Mesendoderm (in vitro differentiated cells): ENCODE results near the gene MRTO4.
"Not testable (repeated sequence)": the region's sequence is repeated elsewhere in the genome, so short reads cannot be mapped to it uniquely, and the experiment has no call there.

Source experiments
- DNase-seq: peaks from one replicate; pipeline ENCODE4 v3.0.0; 2013
- H2AK5ac ChIP-seq: 2 replicates; pipeline ENCODE4 v1.6.1; 2013; ENCODE audit warnings: low read length, inconsistent platforms
- H2BK120ac ChIP-seq: 2 replicates; pipeline ENCODE4 v1.6.1; 2013; ENCODE audit warnings: low read depth, mild to moderate bottlenecking, low read length, moderate library complexity, mixed read lengths
- H2BK15ac ChIP-seq: replicated peaks from 2 replicates; pipeline ENCODE4 v1.6.1; 2013; ENCODE audit warnings: low read depth, mild to moderate bottlenecking, moderate library complexity
- H2BK5ac ChIP-seq: 2 replicates; pipeline ENCODE4 v1.6.1; 2013; ENCODE audit warnings: low read length, inconsistent platforms
- H3K18ac ChIP-seq: 2 replicates; pipeline ENCODE4 v1.6.1; 2013; ENCODE audit warnings: mild to moderate bottlenecking, low read length, mixed read lengths
- H3K23ac ChIP-seq: one replicate; pipeline ENCODE4 v1.6.1; 2013; ENCODE audit warnings: low read length
- H3K27ac ChIP-seq: 2 replicates; pipeline ENCODE4 v1.5.1; 2013; ENCODE audit warnings: low read depth, mild to moderate bottlenecking, inconsistent platforms, low read length, moderate library complexity
- H3K27me3 ChIP-seq: 2 replicates; pipeline ENCODE4 v1.6.1; 2013; ENCODE audit warnings: low read length, control low read depth, mild to moderate bottlenecking, inconsistent platforms; ENCODE audit not compliant: insufficient read depth, poor library complexity
- H3K36me3 ChIP-seq: 2 replicates; pipeline ENCODE4 v1.6.1; 2013; ENCODE audit warnings: low read length, inconsistent platforms; ENCODE audit not compliant: control insufficient read depth, insufficient read depth
- H3K4ac ChIP-seq: one replicate; pipeline ENCODE4 v1.6.1; 2013; ENCODE audit warnings: low read depth, mild to moderate bottlenecking, low read length, moderate library complexity
- H3K4me1 ChIP-seq: 2 replicates; pipeline ENCODE4 v1.6.1; 2013; ENCODE audit warnings: low read depth, low read length, inconsistent platforms; ENCODE audit not compliant: control insufficient read depth
- H3K4me2 ChIP-seq: 2 replicates; pipeline ENCODE4 v1.6.1; 2013; ENCODE audit warnings: low read length
- H3K4me3 ChIP-seq: 2 replicates; pipeline ENCODE4 v1.5.1; 2013; ENCODE audit warnings: mild to moderate bottlenecking, low read length
- H3K56ac ChIP-seq: one replicate; pipeline ENCODE4 v1.6.1; 2013; ENCODE audit warnings: low read length
- H3K79me1 ChIP-seq: 2 replicates; pipeline ENCODE4 v1.6.1; 2013; ENCODE audit warnings: low read length, inconsistent platforms
- H3K79me2 ChIP-seq: 2 replicates; pipeline ENCODE4 v1.6.1; 2013; ENCODE audit warnings: mild to moderate bottlenecking, low read length; ENCODE audit not compliant: control insufficient read depth, insufficient read depth
- H3K9ac ChIP-seq: 2 replicates; pipeline ENCODE4 v1.6.1; 2013; ENCODE audit warnings: low read length, inconsistent platforms
- H4K5ac ChIP-seq: one replicate; pipeline ENCODE4 v1.6.1; 2013; ENCODE audit warnings: low read length
- H4K8ac ChIP-seq: one replicate; pipeline ENCODE4 v1.6.1; 2013; ENCODE audit warnings: low read depth, mild to moderate bottlenecking, control low read depth, low read length, moderate library complexity
- WGBS: extraction: QIAGEN DNeasy Blood & Tissue Kit; methylation state at CpG from one replicate; pipeline ENCODE4 v1.1.7; 2013; ENCODE audit warnings: low lambda C conversion rate, missing lambda C conversion rate; ENCODE audit not compliant: insufficient coverage; ENCODE audit errors: extremely low coverage; 5-methylcytosine and 5-hydroxymethylcytosine counted together

Gene MRTO4

DNA sequence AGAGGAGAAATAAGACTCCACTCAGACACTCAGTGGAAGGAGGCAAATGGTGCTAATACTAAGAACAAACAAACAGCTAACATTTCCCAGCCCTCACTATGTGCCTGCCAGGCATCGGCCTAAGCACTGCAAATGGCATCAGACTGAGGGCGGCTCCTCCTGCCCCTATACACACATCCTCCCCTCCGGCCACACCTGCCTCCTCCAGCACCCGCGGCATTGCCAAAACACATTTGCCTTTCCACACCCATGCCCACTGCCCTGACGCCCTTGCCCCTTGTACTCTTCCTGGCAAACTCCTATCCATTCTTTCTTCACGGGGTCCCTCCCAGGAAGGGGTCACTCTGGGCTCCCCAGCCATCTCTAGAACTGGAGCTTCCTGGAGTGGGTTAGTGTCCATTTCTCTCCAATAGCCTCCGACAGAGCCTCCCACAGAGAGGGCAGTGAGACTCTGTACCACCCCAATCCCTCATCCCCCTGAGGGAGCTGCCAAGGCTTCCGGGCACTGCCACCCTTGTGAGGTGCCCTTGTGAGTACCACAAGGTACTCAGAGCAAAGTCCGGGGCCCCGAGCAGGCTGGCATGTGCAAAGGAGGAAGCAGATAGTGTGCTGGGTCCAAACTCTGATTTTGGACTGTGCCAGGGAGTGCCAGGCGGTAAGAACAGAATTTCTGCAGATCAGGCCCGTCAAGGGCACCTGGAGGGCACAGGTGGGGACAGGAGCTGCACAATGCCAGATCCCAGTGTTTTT, 36.0 kb downstream of the MRTO4 start:
- H3K4ac ChIP-seq: no peak overlapping the region
- H3K23ac ChIP-seq: no peak overlapping the region
- H3K27me3 ChIP-seq: peaks cover 5% of the 10 kb centered on the region
- no peak for DNase-seq
- H4K8ac ChIP-seq: no peak overlapping the region
- no peak overlapping the region for H2BK5ac ChIP-seq
- no peaks in the 10 kb centered on the region for H3K79me1 ChIP-seq
- no peak overlapping the region for H3K9ac ChIP-seq
- H2AK5ac ChIP-seq: no peak overlapping the region
- no peak overlapping the region for H2BK15ac ChIP-seq
- WGBS: no CpG with 5 or more reads among the region's 13 CpGs
- H3K18ac ChIP-seq: no peak overlapping the region
- no peak overlapping the region for H2BK120ac ChIP-seq
- no peak overlapping the region for H4K5ac ChIP-seq
- H3K27ac ChIP-seq: no peak overlapping the region
- H3K4me1 ChIP-seq: no peaks in the 10 kb centered on the region
- no peaks in the 10 kb centered on the region for H3K36me3 ChIP-seq
- H3K56ac ChIP-seq: no peak overlapping the region
- H3K79me2 ChIP-seq: no peaks in the 10 kb centered on the region
- no peak overlapping the region for H3K4me3 ChIP-seq
- H3K4me2 ChIP-seq: no peak overlapping the region

DNA sequence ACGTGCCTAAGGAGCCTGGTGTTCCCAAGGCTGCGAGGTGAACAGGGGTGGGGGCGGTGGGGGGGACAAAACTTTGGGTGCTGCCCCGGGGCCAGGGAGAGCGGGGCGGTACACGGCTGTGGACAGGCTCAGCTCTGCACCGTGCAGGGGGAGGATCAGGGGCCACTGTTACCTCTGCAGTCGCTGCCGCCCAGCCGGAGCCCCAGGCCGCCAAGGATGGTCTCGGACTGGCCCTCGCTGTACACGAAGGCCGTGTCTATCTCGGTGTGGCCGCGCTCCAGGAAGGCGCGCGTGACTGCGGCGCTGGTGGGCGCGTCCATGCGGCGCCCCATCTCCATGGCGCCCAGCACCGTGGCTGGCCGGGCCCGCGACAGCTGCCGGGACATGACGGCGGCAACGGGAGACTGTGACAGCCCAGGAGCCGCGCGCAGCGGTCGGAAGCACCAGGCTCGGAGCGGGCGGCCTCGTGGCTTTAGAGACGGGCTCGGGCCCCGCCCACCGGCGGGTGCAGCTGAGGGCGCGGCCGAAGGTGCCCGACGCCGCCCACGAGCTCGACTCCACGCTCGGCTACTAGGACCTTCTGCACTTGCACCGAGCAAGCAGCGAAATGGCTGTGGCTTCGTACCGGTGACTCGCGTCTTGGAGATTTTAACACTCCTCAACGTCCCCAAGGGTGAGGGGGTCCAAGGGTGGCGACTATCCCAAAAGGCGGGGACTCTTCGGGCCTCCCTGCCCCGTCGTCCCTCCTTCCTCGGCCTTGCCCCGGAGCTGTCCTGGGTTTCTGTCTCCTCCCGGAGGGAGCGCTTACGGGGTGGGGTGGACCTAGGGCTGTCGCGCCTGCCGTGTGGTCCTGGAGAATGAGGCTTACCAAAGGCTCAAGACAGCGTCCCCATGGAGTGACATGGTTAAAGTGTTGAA, 37.0 kb downstream of the MRTO4 start, which contains the start of gene AKR7A3:
AKR7A3 (minus strand) TSS at position 447 of the 918 bp plus-strand sequence; CDS start at position 386, 61 bp downstream.
- DNase-seq: peak; percentile 41
- no CpG with 5 or more reads among the region's 82 CpGs for WGBS

DNA sequence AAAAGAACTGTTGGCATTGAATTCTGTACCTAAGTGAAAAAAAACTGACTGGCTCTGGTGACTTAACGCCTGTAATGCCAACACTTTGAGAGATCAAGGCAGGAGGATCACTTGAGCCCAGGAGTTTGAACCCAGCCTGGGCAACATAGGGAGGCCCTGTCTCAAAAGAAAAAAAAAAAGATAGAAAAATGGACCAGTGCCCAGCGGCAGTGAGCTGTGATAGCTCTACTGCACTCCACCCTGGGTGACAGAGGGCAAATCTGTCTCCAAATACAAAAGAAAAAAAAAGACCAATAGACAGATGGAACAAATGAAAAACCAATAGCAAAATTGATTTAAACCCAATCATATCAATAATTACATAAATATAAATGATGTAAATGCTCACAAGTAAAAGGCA, 37.6 kb downstream of the MRTO4 start:
- H3K27me3 ChIP-seq: peaks cover 5% of the 10 kb centered on the region
- no peak for DNase-seq

More for the DNA sequence above, 37.0 kb downstream of the MRTO4 start, which contains the start of gene AKR7A3:
- H3K27me3 ChIP-seq, H2AK5ac ChIP-seq, H3K36me3 ChIP-seq, H3K56ac ChIP-seq, H2BK5ac ChIP-seq, H3K79me2 ChIP-seq, H4K8ac ChIP-seq, H3K79me1 ChIP-seq, H2BK120ac ChIP-seq, H4K5ac ChIP-seq, H3K23ac ChIP-seq, H3K4me3 ChIP-seq, H2BK15ac ChIP-seq, H3K27ac ChIP-seq, H3K4me1 ChIP-seq, H3K4ac ChIP-seq, H3K18ac ChIP-seq: not testable (repeated sequence)
- H3K4me2 ChIP-seq: peak within 1 kb of the TSS; percentile 59
- peak within 1 kb of the TSS; percentile 0 for H3K9ac ChIP-seq

DNA sequence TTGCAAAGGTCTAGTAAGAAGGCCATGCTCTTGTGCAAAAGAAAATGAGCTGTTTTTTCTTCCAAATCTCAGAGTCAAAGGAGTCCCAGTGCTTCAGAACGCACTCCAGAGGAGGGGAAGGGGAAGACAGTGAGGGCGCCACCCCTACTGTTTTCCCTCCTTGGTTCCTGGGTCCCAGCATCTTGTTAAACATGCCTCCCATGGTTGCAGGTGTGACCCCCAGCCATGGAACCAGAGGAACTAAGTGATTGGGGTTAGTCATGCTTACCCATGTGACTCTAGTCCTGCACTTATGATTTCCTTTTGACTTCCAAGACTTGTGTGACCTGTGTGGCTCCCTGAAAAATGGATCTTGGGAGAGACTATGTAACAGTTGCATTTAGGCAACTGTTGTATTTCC, 43.0 kb downstream of the MRTO4 start:
- no peak overlapping the region for H3K4me3 ChIP-seq
- no peak overlapping the region for H2BK5ac ChIP-seq
- no peak overlapping the region for H3K4ac ChIP-seq
- H4K5ac ChIP-seq: no peak overlapping the region
- no peaks in the 10 kb centered on the region for H3K27me3 ChIP-seq
- no peak overlapping the region for H3K23ac ChIP-seq
- no peak overlapping the region for H3K56ac ChIP-seq
- H2BK120ac ChIP-seq: no peak overlapping the region
- H3K9ac ChIP-seq: no peak overlapping the region
- no CpG with 5 or more reads among the region's 2 CpGs for WGBS
- H3K4me2 ChIP-seq: no peak overlapping the region
- H3K4me1 ChIP-seq: no peaks in the 10 kb centered on the region
- no peak overlapping the region for H3K27ac ChIP-seq
- H3K18ac ChIP-seq: no peak overlapping the region
- H4K8ac ChIP-seq: no peak overlapping the region
- no peak for DNase-seq
- no peak overlapping the region for H2AK5ac ChIP-seq
- no peak overlapping the region for H2BK15ac ChIP-seq
- H3K79me2 ChIP-seq: no peaks in the 10 kb centered on the region
- H3K36me3 ChIP-seq: no peaks in the 10 kb centered on the region
- no peaks in the 10 kb centered on the region for H3K79me1 ChIP-seq

More for the DNA sequence above, 37.6 kb downstream of the MRTO4 start:
- Histone ChIP-seq H3K36me3 (no peaks in the 10 kb centered on the region), H4K5ac (no peak overlapping the region), H3K79me2 (no peaks in the 10 kb centered on the region), H3K4me1 (no peaks in the 10 kb centered on the region), H3K56ac (no peak overlapping the region), H2AK5ac (no peak overlapping the region), H3K4ac (no peak overlapping the region), H3K9ac (peak overlapping the region; percentile 0), H3K18ac (no peak overlapping the region), H2BK15ac (no peak overlapping the region), H2BK120ac (no peak overlapping the region), H3K4me3 (no peak overlapping the region), H3K4me2 (peak overlapping the region; percentile 59), H2BK5ac (no peak overlapping the region), H3K27ac (no peak overlapping the region), H3K23ac (no peak overlapping the region), H4K8ac (no peak overlapping the region), H3K79me1 (no peaks in the 10 kb centered on the region)
- no CpG with 5 or more reads among the region's 2 CpGs for WGBS

DNA sequence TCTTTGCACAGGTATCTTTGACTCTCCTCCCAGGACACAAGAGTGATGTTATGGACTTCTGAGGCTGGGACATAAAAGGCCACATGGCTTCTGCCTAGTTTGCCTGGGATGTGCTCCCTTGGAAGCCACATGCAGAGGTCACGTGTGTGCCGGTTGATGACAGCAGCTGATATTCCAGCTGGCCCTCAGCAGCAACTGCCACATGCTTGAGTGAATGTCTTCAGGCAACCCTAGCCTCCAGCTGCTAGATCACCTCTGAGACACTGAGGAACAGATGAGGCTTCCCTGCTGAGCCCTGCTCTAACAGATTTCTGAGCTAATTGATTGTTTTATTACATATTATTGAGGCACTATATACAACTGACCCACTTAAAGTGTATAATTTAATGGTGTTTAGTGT, 48.6 kb downstream of the MRTO4 start:
- no peaks in the 10 kb centered on the region for H3K79me2 ChIP-seq
- no peak overlapping the region for H3K18ac ChIP-seq
- no CpG with 5 or more reads among the region's 2 CpGs for WGBS

More for the DNA sequence above, 48.6 kb downstream of the MRTO4 start:
- Histone ChIP-seq H2AK5ac (no peak overlapping the region), H3K4me3 (no peak overlapping the region), H3K27me3 (no peaks in the 10 kb centered on the region), H4K5ac (no peak overlapping the region), H3K56ac (no peak overlapping the region), H3K9ac (no peak overlapping the region), H2BK5ac (no peak overlapping the region), H3K36me3 (no peaks in the 10 kb centered on the region), H4K8ac (no peak overlapping the region), H2BK120ac (no peak overlapping the region), H3K4ac (no peak overlapping the region), H3K79me1 (no peaks in the 10 kb centered on the region), H2BK15ac (no peak overlapping the region), H3K23ac (no peak overlapping the region), H3K4me2 (no peak overlapping the region), H3K27ac (no peak overlapping the region), H3K4me1 (no peaks in the 10 kb centered on the region)
- DNase-seq: no peak
